Vagina (tissue), 2 donors: ENCODE measurements around the gene LRRC56.

Source experiments
- CTCF ChIP-seq, 3 experiments: fragments of 450-650 bp in 2 of 3; fragments of 200-600 bp in 1 of 3; sonication (generic) in 1 of 3; IDR thresholded peaks; one replicate each; pipeline ENCODE4 v1.5.1; 2017 to 2019; ENCODE audit warnings: antibody characterized with exemption in 3 of 3, mild to moderate bottlenecking in 2 of 3, moderate library complexity in 2 of 3
- POLR2AphosphoS5 ChIP-seq, 2 donors: sonication (generic); formaldehyde crosslinking; IDR thresholded peaks; one replicate each; pipeline ENCODE4 v1.9.0; 2017; ENCODE audit warnings: antibody characterized with exemption in 2 of 2, mild to moderate bottlenecking in 2 of 2, low read depth in 1 of 2; ENCODE audit not compliant: insufficient read depth in 1 of 2

GRCh38 chr11:579830-580601 is 42.7 kb downstream of the LRRC56 start:
- no peak for TF ChIP-seq CTCF (IDR thresholded peaks at IDR 0.05)
- no peak for TF ChIP-seq POLR2AphosphoS5 (IDR thresholded peaks at IDR 0.05; ENCODE audit: insufficient read depth in 1 of 2, low read depth in 1 of 2)
